GM23248 (cell line): Measurements from ENCODE around the gene VWA8.

ENCODE experiments used
- EZH2 ChIP-seq: fragments of 200-600 bp; sonication (generic); IDR thresholded peaks from 2 replicates; pipeline ENCODE4 v1.6.1; 2018; ENCODE audit warnings: antibody characterized with exemption, mild to moderate bottlenecking; ENCODE audit not compliant: insufficient read depth, poor library complexity, severe bottlenecking
- EZH2phosphoT487 ChIP-seq: fragments of 200-600 bp; sonication (generic); IDR thresholded peaks from 2 replicates; pipeline ENCODE4 v1.6.1; 2018; ENCODE audit warnings: antibody characterized with exemption, moderate library complexity, mild to moderate bottlenecking, low read depth; ENCODE audit not compliant: insufficient read depth

- TF ChIP-seq EZH2 (no peak), EZH2phosphoT487 (no peak)
Observed at GRCh38 chr13:41641429-41641828, 319.5 kb downstream of the VWA8 start.
